A549 (cell line): ENCODE measurements around the gene ACAN. TPM values are rescaled to one million over a fixed set of nuclear protein-coding genes. Genes with fewer than 3 reads are reported as not detected.

Experiments
- ATAC-seq, 2 experiments: fragments of 200-7000 bp in 1 of 2; fragments of >200 bp in 1 of 2; cut with Nextera tagmentation in 1 of 2; cut with Tn5 transposase in 1 of 2; 3 replicates each; pipeline versions ENCODE4 v1.8.0 to v1.9.1; 2018 to 2020; ENCODE audit warnings: mild to moderate bottlenecking in 1 of 2, moderate library complexity in 1 of 2
- CTCF ChIA-PET: fragments of 300-600 bp; sonication (Branson Sonifier 250); formaldehyde crosslinking; extraction: SDS; loops from one replicate; lab custom pipeline; 2021; ENCODE audit warnings: antibody characterized with exemption, inconsistent platforms; lab: Yijun Ruan, JAX
- POLR2A ChIA-PET: fragments of 350-600 bp; formaldehyde crosslinking; extraction: SDS; loops from one replicate; lab custom pipeline; 2021; ENCODE audit warnings: antibody characterized with exemption, inconsistent platforms; lab: Yijun Ruan, JAX
- DNase-seq, 2 experiments: peaks; one replicate each; pipeline versions ENCODE4 v3.0.0 to v3.0.0-alpha.2; 2011 to 2016; ENCODE audit warnings: low read depth in 1 of 2, low spot score in 1 of 2
- FAIRE-seq: peaks from 2 replicates; lab custom pipeline; 2011; peaks lifted over from hg19 to GRCh38; lab: Jason Lieb, UNC
- H3K27ac ChIP-seq, 2 experiments: fragments of >200 bp; sonication (Bioruptor Twin); formaldehyde crosslinking; 3 replicates each; pipeline ENCODE4 v1.5.1; 2016 to 2017
- H3K4me1 ChIP-seq: fragments of >200 bp; sonication (Bioruptor Twin); formaldehyde crosslinking; 3 replicates; pipeline ENCODE4 v1.6.1; 2016
- H3K4me2 ChIP-seq: fragments of >200 bp; sonication (Bioruptor Twin); formaldehyde crosslinking; 3 replicates; pipeline ENCODE4 v1.6.1; 2016
- H3K4me3 ChIP-seq: fragments of >200 bp; sonication (Bioruptor Twin); formaldehyde crosslinking; 3 replicates; pipeline ENCODE4 v1.5.1; 2016
- H3K9me3 ChIP-seq: fragments of >200 bp; sonication (Bioruptor Twin); formaldehyde crosslinking; 3 replicates; pipeline ENCODE4 v1.6.1; 2016
- CBX8 ChIP-seq: fragments of 200-600 bp; sonication (generic); IDR thresholded peaks from 2 replicates; pipeline ENCODE4 v1.6.1; 2016
- FOXS1 ChIP-seq: fragments of 250-450 bp; sonication (Bioruptor Pico); IDR thresholded peaks from 2 replicates; pipeline ENCODE4 v1.5.0; 2020; ENCODE audit warnings: mild to moderate bottlenecking, moderate library complexity
- HDAC2 ChIP-seq: fragments of 200-600 bp; sonication (generic); IDR thresholded peaks from 2 replicates; pipeline ENCODE4 v1.6.1; 2016
- HOXB13 ChIP-seq: fragments of 250-450 bp; sonication (Bioruptor Pico); IDR thresholded peaks from 2 replicates; pipeline ENCODE4 v1.5.0; 2020; ENCODE audit warnings: low read depth, mild to moderate bottlenecking, moderate library complexity
- JUN ChIP-seq, 2 experiments: fragments of >200 bp; sonication (Bioruptor Twin); formaldehyde crosslinking; IDR thresholded peaks; 2 replicates in 1 of 2; 3 replicates in 1 of 2; pipeline ENCODE4 v1.6.1; 2016 to 2017
- NPAS2 ChIP-seq: fragments of 250-450 bp; sonication (Bioruptor Pico); IDR thresholded peaks from 2 replicates; pipeline ENCODE4 v1.8.0; 2022; ENCODE audit warnings: mild to moderate bottlenecking, moderate library complexity, borderline replicate concordance
- NR3C1 ChIP-seq: fragments of >200 bp; sonication (Bioruptor Twin); formaldehyde crosslinking; IDR thresholded peaks from 3 replicates; pipeline ENCODE4 v1.6.1; 2017
- POLR2AphosphoS2 ChIP-seq: conservative IDR thresholded peaks from 2 replicates; pipeline ENCODE4 v1.6.1; 2012; ENCODE audit warnings: low read length, improper control_type of control experiment, inconsistent platforms
- RAD21 ChIP-seq, 2 experiments: fragments of >200 bp in 1 of 2; sonication (Bioruptor Twin) in 1 of 2; formaldehyde crosslinking in 1 of 2; IDR thresholded peaks in 1 of 2; conservative IDR thresholded peaks in 1 of 2; 2 replicates in 1 of 2; 3 replicates in 1 of 2; pipeline ENCODE4 v1.6.1; 2012 to 2018; ENCODE audit warnings: inconsistent platforms in 1 of 2
- SMC3 ChIP-seq: fragments of >200 bp; sonication (Bioruptor Twin); formaldehyde crosslinking; IDR thresholded peaks from 3 replicates; pipeline ENCODE4 v1.6.1; 2018; ENCODE audit warnings: inconsistent platforms
- ZFP36 ChIP-seq: fragments of 450-650 bp; IDR thresholded peaks from 2 replicates; pipeline ENCODE4 v1.6.1; 2014; ENCODE audit warnings: borderline replicate concordance; ENCODE audit not compliant: partially characterized antibody
- ZSCAN20 ChIP-seq: fragments of 250-450 bp; sonication (Bioruptor Pico); IDR thresholded peaks from 2 replicates; pipeline ENCODE4 v1.8.0; 2022; ENCODE audit warnings: mild to moderate bottlenecking, moderate library complexity
- WGBS: methylation state at CpG from one replicate; pipeline ENCODE4 v1.1.6; 2017; ENCODE audit errors: missing lambda C conversion rate; 5-methylcytosine and 5-hydroxymethylcytosine counted together
- polyA plus RNA-seq, 4 experiments: library from polyadenylated mRNA; depleted of rRNA in 3 of 4; stranded (reverse); fragments of >200 nt; fragmentation: RNase III in 1 of 4; extraction: RNeasy Plus Mini Kit Qiagen cat#74134 plus additional on column Dnase treatment in 1 of 4; gene quantifications; 2 replicates in 3 of 4; 3 replicates in 1 of 4; pipeline ENCODE4 v1.2.3, GENCODE V29; 2011 to 2017
- TF ChIP-seq, protein P1 (sequence below): fragments of 450-650 bp; IDR thresholded peaks from 2 replicates; pipeline ENCODE4 v1.6.1; 2014; ENCODE audit warnings: antibody characterized with exemption
- TF ChIP-seq, protein P2 (sequence below): fragments of 200-600 bp; sonication (generic); IDR thresholded peaks from 2 replicates; pipeline ENCODE4 v1.6.1; 2016; ENCODE audit warnings: antibody characterized with exemption, mild to moderate bottlenecking, moderate library complexity
- TF ChIP-seq, protein P3 (sequence below): IDR thresholded peaks from 2 replicates; pipeline ENCODE4 v1.6.1; 2012
- TF ChIP-seq, protein P4 (sequence below): fragments of >200 bp; sonication (Bioruptor Twin); formaldehyde crosslinking; IDR thresholded peaks from 3 replicates; pipeline ENCODE4 v1.5.1; 2016

ACAN gene
- polyA plus RNA-seq, 2 of the 4 experiments (the other 2 are of a cell fraction) = 0.01 TPM; not detected in 1

DNA sequence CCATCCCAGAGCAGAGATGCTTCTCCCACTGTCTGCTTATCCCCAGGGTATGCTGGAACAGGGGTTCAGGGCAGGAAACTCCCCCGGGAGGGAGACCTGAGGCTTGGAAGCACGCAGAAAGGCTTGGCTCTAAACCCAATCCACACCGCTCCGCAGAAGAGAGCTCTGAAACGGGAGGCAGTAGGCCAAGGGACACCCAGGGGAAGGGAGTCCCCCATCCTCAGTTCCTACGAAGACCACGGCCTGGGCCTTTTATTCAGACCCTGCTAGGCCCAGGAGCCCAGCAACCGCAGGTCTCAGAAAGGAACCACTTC, 93.9 kb downstream of the ACAN start:
- DNase-seq (no peak), ATAC-seq (peak in 1 of 2 experiments; percentile 4; a peak in 5 of 6 replicates), FAIRE-seq (peak; percentile 36)
- H3K4me3 ChIP-seq = no peak overlapping the region
- peak overlapping the region; percentile 61 for H3K4me2 ChIP-seq
- ChIA-PET POLR2A (interaction anchor here (0.6 kb wide), 1 partner anchor 98 kb away, joined by 3 read pairs; no protein-coding TSS in a partner anchor), CTCF (interaction anchor here (0.7 to 32.8 kb wide), 19 partner anchors 8 to 347 kb away, joined by 3 to 851 read pairs (median 5); partner anchors contain the start of gene FANCI)
- H3K9me3 ChIP-seq = no peaks in the 10 kb centered on the region
- peak overlapping the region; percentile 32 to 62; a peak in 2 of 6 replicates for H3K27ac ChIP-seq
- 48% methylated on average over 8 of the region's 8 CpGs for WGBS
- TF ChIP-seq NPAS2 (no peak), NR3C1 (no peak), HDAC2 (no peak), HOXB13 (no peak), JUN (IDR thresholded peaks at IDR 0.05) (no peak), CBX8 (no peak)
- TF ChIP-seq, protein P1, sequence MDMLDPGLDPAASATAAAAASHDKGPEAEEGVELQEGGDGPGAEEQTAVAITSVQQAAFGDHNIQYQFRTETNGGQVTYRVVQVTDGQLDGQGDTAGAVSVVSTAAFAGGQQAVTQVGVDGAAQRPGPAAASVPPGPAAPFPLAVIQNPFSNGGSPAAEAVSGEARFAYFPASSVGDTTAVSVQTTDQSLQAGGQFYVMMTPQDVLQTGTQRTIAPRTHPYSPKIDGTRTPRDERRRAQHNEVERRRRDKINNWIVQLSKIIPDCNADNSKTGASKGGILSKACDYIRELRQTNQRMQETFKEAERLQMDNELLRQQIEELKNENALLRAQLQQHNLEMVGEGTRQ = no peak
- peaks cover 32% of the 10 kb centered on the region for H3K4me1 ChIP-seq

DNA sequence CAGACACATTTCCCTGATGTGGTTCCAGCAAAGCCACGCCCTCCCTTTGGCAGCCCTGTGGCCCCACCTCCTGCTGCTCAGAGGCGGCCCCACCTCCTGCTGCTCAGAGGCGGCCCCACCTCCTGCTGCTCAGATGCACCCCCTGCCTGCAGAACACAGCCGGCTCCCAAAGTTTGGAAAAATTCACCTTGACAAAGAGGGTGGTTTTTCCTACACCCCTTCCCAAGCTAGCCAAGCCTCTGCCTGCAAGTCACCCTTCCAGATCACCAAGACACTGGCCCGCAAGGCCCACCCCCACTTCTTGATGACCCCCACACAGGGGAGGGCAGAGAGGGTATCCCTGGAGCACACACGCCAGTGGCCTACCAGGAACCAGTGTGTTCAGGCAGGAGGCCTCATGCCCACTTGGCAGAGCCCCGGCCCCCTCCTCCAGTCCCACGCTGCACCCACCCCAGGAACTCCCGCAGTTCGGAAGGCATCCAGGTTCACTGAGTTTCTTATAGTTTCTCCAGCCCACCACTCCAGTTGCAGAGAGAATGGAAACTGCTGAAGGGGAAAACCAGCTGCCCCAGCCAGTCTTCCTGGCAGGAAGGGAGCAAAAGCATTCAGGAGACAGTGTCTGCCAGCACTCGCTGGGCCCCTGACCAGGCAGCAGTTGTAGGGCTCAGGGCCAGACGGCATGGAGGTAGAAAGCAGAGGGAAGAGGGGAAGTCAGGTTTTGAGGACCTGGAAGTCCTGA, 94.4 kb downstream of the ACAN start:
- ChIA-PET CTCF (interaction anchor here (0.6 to 32.8 kb wide), 25 partner anchors 8 to 346 kb away, joined by 3 to 851 read pairs (median 4); partner anchors contain the start of gene FANCI), POLR2A (interaction anchor here (0.6 kb wide), 1 partner anchor 98 kb away, joined by 3 read pairs; no protein-coding TSS in a partner anchor)
- Histone ChIP-seq H3K27ac (peak overlapping the region; percentile 35 to 62; a peak in 5 of 6 replicates), H3K9me3 (no peaks in the 10 kb centered on the region), H3K4me1 (peaks cover 32% of the 10 kb centered on the region), H3K4me2 (peak overlapping the region; percentile 61), H3K4me3 (no peak overlapping the region)
- ATAC-seq (peak; percentile 66 to 81), DNase-seq (peak; percentile 80 to 88), FAIRE-seq (no peak)
- 56% methylated on average over 11 of the region's 12 CpGs for WGBS
- TF ChIP-seq FOXS1 (CRISPR knock-in tag) (no peak), RAD21 (conservative IDR thresholded peaks at IDR 0.05 in 1 of 2, IDR thresholded peaks at IDR 0.05 in 1 of 2) (peak; percentile 37; a peak in 3 of 5 replicates), SMC3 (peak; percentile 36; the same call in 1 of the 3 replicates), ZFP36 (no peak), ZSCAN20 (no peak), POLR2AphosphoS2 (no peak)
- TF ChIP-seq, protein P2, sequence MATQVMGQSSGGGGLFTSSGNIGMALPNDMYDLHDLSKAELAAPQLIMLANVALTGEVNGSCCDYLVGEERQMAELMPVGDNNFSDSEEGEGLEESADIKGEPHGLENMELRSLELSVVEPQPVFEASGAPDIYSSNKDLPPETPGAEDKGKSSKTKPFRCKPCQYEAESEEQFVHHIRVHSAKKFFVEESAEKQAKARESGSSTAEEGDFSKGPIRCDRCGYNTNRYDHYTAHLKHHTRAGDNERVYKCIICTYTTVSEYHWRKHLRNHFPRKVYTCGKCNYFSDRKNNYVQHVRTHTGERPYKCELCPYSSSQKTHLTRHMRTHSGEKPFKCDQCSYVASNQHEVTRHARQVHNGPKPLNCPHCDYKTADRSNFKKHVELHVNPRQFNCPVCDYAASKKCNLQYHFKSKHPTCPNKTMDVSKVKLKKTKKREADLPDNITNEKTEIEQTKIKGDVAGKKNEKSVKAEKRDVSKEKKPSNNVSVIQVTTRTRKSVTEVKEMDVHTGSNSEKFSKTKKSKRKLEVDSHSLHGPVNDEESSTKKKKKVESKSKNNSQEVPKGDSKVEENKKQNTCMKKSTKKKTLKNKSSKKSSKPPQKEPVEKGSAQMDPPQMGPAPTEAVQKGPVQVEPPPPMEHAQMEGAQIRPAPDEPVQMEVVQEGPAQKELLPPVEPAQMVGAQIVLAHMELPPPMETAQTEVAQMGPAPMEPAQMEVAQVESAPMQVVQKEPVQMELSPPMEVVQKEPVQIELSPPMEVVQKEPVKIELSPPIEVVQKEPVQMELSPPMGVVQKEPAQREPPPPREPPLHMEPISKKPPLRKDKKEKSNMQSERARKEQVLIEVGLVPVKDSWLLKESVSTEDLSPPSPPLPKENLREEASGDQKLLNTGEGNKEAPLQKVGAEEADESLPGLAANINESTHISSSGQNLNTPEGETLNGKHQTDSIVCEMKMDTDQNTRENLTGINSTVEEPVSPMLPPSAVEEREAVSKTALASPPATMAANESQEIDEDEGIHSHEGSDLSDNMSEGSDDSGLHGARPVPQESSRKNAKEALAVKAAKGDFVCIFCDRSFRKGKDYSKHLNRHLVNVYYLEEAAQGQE = no peak
- TF ChIP-seq, protein P3, sequence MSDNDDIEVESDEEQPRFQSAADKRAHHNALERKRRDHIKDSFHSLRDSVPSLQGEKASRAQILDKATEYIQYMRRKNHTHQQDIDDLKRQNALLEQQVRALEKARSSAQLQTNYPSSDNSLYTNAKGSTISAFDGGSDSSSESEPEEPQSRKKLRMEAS = peak; percentile 32; the same call in 1 of the 2 replicates
- TF ChIP-seq, protein P4, sequence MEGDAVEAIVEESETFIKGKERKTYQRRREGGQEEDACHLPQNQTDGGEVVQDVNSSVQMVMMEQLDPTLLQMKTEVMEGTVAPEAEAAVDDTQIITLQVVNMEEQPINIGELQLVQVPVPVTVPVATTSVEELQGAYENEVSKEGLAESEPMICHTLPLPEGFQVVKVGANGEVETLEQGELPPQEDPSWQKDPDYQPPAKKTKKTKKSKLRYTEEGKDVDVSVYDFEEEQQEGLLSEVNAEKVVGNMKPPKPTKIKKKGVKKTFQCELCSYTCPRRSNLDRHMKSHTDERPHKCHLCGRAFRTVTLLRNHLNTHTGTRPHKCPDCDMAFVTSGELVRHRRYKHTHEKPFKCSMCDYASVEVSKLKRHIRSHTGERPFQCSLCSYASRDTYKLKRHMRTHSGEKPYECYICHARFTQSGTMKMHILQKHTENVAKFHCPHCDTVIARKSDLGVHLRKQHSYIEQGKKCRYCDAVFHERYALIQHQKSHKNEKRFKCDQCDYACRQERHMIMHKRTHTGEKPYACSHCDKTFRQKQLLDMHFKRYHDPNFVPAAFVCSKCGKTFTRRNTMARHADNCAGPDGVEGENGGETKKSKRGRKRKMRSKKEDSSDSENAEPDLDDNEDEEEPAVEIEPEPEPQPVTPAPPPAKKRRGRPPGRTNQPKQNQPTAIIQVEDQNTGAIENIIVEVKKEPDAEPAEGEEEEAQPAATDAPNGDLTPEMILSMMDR = peak; percentile 47
- TF ChIP-seq, all 56 proteins: peak for 4
